ENCODE results near the gene CAPZA1. TPM values are rescaled to one million over a fixed set of nuclear protein-coding genes. Genes with fewer than 3 reads are reported as not detected.
"Not testable (repeated sequence)": the region's sequence is repeated elsewhere in the genome, so short reads cannot be mapped to it uniquely, and the experiment has no call there.

The CAPZA1 gene
- total and polyA plus RNA-seq, 2 of the 8 experiments (the other 6 are each of a cell fraction or from before 2014, with no cell fraction given): 48.9 to 107 TPM

DNA sequence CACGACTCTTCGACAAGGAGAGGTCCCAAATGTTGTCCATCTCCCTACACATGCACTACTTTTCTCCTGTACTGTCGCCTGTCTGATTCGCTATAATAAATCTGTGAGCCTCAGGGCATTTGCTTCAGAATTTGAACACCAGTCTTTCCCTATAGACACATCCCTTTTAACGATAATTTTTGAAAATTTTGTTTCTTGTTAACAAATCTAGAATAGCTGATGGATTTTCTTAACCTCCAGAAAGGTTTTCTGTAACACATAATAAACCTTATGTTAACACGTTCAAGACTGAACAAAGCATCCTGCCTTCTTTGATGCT lies 704 bp downstream of the CAPZA1 start (continued):
- TF ChIP-seq KDM5A (IDR thresholded peaks at IDR 0.05; ENCODE audit: low read length): no peak
- no peak for TF ChIP-seq JUND (IDR thresholded peaks at IDR 0.05; ENCODE audit: low read length)
- TF ChIP-seq ASH2L (IDR thresholded peaks at IDR 0.05; ENCODE audit: low read length): no peak
- no peak for TF ChIP-seq KDM4A (IDR thresholded peaks at IDR 0.05; ENCODE audit: low read depth, low read length, severe bottlenecking)
- no peak for TF ChIP-seq SP4 (IDR thresholded peaks at IDR 0.05; ENCODE audit: low read length)
- TF ChIP-seq NRF1 (IDR thresholded peaks at IDR 0.05; ENCODE audit: low read depth, low read length): no peak
- TF ChIP-seq NANOG (IDR thresholded peaks at IDR 0.05; ENCODE audit: insufficient read depth, low read depth, low read length, poor library complexity, severe bottlenecking): no peak
- TF ChIP-seq RFX5 (IDR thresholded peaks at IDR 0.05; ENCODE audit: borderline replicate concordance, low read depth, low read length): no peak

DNA sequence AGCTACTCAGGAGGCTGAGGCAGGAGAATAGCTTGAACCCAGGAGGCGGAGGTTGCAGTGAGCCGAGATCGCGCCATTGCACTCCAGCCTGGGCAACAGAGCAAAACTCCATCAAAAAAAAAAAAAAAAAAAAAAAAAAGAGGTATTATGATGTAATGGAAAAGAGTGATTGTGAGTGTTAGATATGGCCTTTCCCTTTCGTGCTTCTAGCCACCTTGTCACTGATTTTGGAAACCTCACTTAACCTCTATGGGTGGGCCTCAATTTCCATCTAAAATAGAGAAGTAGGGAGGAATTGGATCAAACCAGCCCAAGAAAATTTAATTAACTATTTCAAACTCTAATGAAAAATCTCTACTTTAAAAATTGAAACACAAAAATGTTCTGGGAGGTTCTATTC lies 4.9 kb downstream of the CAPZA1 start:
- H2BK20ac ChIP-seq (ENCODE audit: low read length); H3K56ac ChIP-seq (replicated peaks; ENCODE audit: insufficient read length, low read depth, low read length); H3K4ac ChIP-seq (replicated peaks; ENCODE audit: insufficient read length, low read depth, low read length); H3K79me1 ChIP-seq (ENCODE audit: low read depth, low read length); H2BK5ac ChIP-seq (ENCODE audit: low read depth, low read length); H3K9ac ChIP-seq (replicated peaks in 1 of 4; ENCODE audit: extremely low read depth in 1 of 4, low read depth in 3 of 4, low read length in 3 of 4); H3K23ac ChIP-seq (ENCODE audit: insufficient read length); H3K14ac ChIP-seq (ENCODE audit: insufficient read length); H3K36me3 ChIP-seq (ENCODE audit: control insufficient read depth in 2 of 4, insufficient read depth in 4 of 4, low read length in 3 of 4); H2AK5ac ChIP-seq (ENCODE audit: low read depth, low read length); H4K91ac ChIP-seq (replicated peaks; ENCODE audit: insufficient read length, low read length); H3K27ac ChIP-seq (ENCODE audit: low read depth, low read length); H2AFZ ChIP-seq (ENCODE audit: low read length); H3K4me1 ChIP-seq (replicated peaks in 1 of 4; ENCODE audit: control insufficient read depth in 3 of 4, insufficient read depth in 4 of 4, low read length in 3 of 4); FAIRE-seq; H2BK12ac ChIP-seq (ENCODE audit: low read depth, low read length); H3K27me3 ChIP-seq (replicated peaks in 1 of 4; ENCODE audit: control insufficient read depth in 3 of 4, extremely low read depth in 1 of 4, insufficient read depth in 3 of 4, low read length in 3 of 4); H2BK15ac ChIP-seq (ENCODE audit: low read length); H3K23me2 ChIP-seq (ENCODE audit: low read depth, low read length); H3K18ac ChIP-seq (ENCODE audit: extremely low read depth, low read length); H4K8ac ChIP-seq (ENCODE audit: extremely low read depth, insufficient read depth, low read length); DNase-seq (ENCODE audit: low read depth in 1 of 2, low spot score in 2 of 2); CTCF ChIA-PET (ENCODE audit: partially characterized antibody); H3K4me3 ChIP-seq (ENCODE audit: extremely low read depth in 1 of 4, insufficient read depth in 2 of 4, low read depth in 3 of 4, low read length in 4 of 4); H3K4me2 ChIP-seq (ENCODE audit: insufficient read depth in 1 of 2, low read depth in 2 of 2, low read length in 2 of 2); H2BK120ac ChIP-seq (replicated peaks; ENCODE audit: low read depth, low read length); H4K5ac ChIP-seq (ENCODE audit: insufficient read length, low read depth, low read length); H3K9me3 ChIP-seq (ENCODE audit: insufficient read depth in 2 of 2, low read depth in 1 of 2, low read length in 1 of 2): not testable (repeated sequence)
- Histone ChIP-seq H4K20me1 (replicated peaks in 1 of 2; ENCODE audit: control insufficient read depth in 1 of 2, insufficient read depth in 2 of 2, low read length in 2 of 2) (peaks cover 7 to 12% of the 10 kb centered on the region in 2 experiments), H3K79me2 (ENCODE audit: control insufficient read depth in 1 of 2, insufficient read depth in 2 of 2, low read length in 2 of 2) (peaks cover 25 to 90% of the 10 kb centered on the region in 2 experiments)
- POLR2A ChIA-PET (ENCODE audit: partially characterized antibody): interaction anchor here (0.6 kb wide), 1 partner anchor 14 kb away, joined by 3 read pairs; no protein-coding TSS in a partner anchor
- WGBS, 2 experiments (ENCODE audit: extremely low coverage in 1 of 2, insufficient coverage in 1 of 2, insufficient read length in 1 of 2, insufficient replicate concordance in 2 of 2, low coverage in 1 of 2, low lambda C conversion rate in 2 of 2, missing lambda C conversion rate in 1 of 2): 100% methylated on average over 3 of the region's 5 CpGs; no CpG with 5 or more reads in 1 of the 2 experiments
